Measurements from ENCODE around the gene SLC18A3. TPM values are rescaled to one million over a fixed set of nuclear protein-coding genes. Genes with fewer than 3 reads are reported as not detected.

Gene SLC18A3
- total and polyA plus RNA-seq, 3 donors from 2014 or later = not detected

DNA sequence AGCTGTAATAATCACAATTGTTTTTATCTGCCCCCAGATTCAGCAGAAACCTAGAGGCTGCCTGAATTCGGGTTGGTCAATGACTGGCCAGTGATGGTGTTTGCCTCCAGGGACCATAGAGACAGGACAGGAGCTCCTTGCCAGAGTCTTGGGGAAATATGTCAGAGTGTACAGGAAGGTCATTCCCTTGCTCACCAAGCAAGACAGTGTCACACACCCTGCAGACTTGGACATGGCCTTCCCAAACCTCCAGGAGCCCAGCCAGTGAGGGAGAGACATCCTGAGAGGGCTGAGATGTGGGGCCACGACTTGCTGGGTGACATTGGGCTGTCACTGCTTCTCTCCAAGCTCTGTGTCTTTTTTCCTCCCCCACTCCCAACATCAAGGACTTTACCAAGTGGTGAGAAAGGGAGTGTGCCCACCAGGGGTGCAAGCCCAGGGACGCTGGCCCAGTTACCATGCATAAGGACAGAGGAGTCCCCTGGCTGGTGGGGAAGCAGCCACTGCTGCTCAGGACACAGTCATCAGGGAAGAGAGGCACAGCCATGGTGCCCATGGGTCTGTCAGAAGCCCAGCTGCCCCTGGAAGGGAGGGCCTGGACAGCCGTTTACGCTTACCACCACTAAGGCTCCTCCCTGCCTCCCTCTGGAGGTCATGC is 44.1 kb downstream of the SLC18A3 start:
- H3K27ac ChIP-seq = no peak overlapping the region
- H3K4me3 ChIP-seq = no peak overlapping the region
- 48 to 64% methylated on average over 4 to 5 of the region's 5 CpGs for WGBS, 2 donors
- no peaks in the 10 kb centered on the region for H3K36me3 ChIP-seq (ENCODE audit: low read depth, missing control alignments)
- intact Hi-C loops (cut with DNase I; ENCODE audit: low total_unique reads) = no loop called here
- no peak for DNase-seq
- H3K27me3 ChIP-seq = no peaks in the 10 kb centered on the region
- no peaks in the 10 kb centered on the region for H3K9me3 ChIP-seq
- no peak for TF ChIP-seq POLR2A (IDR thresholded peaks at IDR 0.05)
- TF ChIP-seq, protein P1, sequence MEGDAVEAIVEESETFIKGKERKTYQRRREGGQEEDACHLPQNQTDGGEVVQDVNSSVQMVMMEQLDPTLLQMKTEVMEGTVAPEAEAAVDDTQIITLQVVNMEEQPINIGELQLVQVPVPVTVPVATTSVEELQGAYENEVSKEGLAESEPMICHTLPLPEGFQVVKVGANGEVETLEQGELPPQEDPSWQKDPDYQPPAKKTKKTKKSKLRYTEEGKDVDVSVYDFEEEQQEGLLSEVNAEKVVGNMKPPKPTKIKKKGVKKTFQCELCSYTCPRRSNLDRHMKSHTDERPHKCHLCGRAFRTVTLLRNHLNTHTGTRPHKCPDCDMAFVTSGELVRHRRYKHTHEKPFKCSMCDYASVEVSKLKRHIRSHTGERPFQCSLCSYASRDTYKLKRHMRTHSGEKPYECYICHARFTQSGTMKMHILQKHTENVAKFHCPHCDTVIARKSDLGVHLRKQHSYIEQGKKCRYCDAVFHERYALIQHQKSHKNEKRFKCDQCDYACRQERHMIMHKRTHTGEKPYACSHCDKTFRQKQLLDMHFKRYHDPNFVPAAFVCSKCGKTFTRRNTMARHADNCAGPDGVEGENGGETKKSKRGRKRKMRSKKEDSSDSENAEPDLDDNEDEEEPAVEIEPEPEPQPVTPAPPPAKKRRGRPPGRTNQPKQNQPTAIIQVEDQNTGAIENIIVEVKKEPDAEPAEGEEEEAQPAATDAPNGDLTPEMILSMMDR (IDR thresholded peaks at IDR 0.05) = no peak
- H3K4me1 ChIP-seq = no peaks in the 10 kb centered on the region

DNA sequence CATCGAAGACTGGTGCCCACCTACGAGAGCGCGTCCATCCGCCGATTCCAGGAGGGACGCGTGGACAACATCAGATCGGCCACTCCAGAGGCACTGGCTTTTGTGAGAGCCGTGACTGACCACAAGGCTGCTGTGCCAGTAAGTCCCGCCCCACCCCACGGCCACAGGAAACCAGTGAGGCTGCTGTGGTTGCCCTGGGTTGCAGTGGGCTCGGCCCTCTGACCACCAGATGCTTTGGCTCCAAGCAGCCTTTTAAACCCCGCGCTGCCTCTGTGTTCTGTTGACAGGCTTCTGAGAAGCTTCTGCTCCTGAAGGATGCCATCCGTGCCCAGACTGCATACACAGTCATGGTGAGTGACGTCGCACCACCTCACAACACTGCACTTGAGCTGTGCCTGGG is 45.0 kb downstream of the SLC18A3 start:
- Histone ChIP-seq H3K9me3 (no peaks in the 10 kb centered on the region), H3K27me3 (no peaks in the 10 kb centered on the region), H3K4me1 (no peaks in the 10 kb centered on the region), H3K27ac (no peak overlapping the region), H3K36me3 (ENCODE audit: low read depth, missing control alignments) (no peaks in the 10 kb centered on the region), H3K4me3 (no peak overlapping the region)
- intact Hi-C loops (cut with DNase I; ENCODE audit: low total_unique reads) = no loop called here
- DNase-seq = no peak
- TF ChIP-seq POLR2A (IDR thresholded peaks at IDR 0.05) = no peak
- TF ChIP-seq, protein P1 (IDR thresholded peaks at IDR 0.05) = no peak
- WGBS, 2 donors = 89 to 93% methylated on average over 5 to 18 of the region's 18 CpGs

DNA sequence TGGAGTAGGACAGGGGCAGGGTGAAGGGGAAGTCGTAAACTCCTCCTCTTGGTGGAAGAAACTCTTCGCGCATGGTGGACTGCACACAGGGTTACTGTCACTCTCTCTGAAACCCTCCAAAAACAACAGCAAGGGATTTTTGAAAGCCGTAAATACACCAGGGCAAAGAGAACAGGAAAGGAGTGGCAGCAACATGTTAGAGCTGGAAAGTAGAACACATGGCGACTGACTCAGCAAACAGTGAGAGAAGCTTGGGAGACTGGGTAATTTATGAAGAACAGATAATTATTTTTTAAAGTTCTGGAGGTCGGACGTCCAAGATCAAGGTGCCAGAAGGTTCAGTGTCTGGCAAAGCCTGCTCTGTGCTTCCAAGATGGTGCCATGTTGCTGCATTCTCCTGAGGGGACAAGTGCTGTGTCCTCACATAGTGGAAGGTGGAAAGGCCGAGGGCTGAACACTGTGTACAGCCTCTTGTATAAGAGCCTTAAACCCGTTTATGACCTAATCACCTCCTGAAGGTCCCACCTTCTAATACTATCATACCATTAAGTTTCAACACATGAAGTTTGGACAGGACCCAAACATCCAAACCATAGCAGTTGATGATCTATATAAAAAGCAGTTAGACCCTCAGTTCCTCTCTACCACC is 46.9 kb downstream of the SLC18A3 start:
- Histone ChIP-seq H3K36me3 (ENCODE audit: low read depth, missing control alignments) (no peaks in the 10 kb centered on the region), H3K27me3 (no peaks in the 10 kb centered on the region), H3K4me3 (no peak overlapping the region), H3K9me3 (no peaks in the 10 kb centered on the region), H3K27ac (no peak overlapping the region), H3K4me1 (no peaks in the 10 kb centered on the region)
- DNase-seq = no peak
- intact Hi-C loops (cut with DNase I; ENCODE audit: low total_unique reads) = no loop called here
- TF ChIP-seq, protein P1 (IDR thresholded peaks at IDR 0.05) = no peak
- TF ChIP-seq POLR2A (IDR thresholded peaks at IDR 0.05) = no peak
- 78 to 84% methylated on average over 9 of the region's 9 CpGs for WGBS, 2 donors

DNA sequence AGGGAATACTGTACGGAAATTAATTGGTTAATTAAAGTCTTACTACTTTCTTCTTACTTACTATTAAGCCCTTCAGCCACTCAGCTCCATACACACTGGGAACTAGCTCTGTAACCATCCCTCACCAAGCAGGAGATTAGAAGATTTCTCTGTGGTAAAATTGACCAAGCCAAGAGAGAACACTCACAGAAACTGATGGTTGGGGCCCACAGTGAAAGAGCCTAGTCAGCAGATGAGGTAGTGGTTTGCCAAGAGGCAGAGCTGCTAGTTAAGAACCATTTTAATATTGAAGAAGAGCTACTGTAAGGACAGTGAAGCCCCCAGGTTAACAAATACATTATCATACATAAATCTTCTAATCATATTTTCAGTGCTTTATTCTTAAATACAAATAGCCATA is 47.5 kb downstream of the SLC18A3 start:
- Histone ChIP-seq H3K4me1 (no peaks in the 10 kb centered on the region), H3K36me3 (ENCODE audit: low read depth, missing control alignments) (no peaks in the 10 kb centered on the region), H3K9me3 (no peaks in the 10 kb centered on the region), H3K4me3 (no peak overlapping the region), H3K27me3 (no peaks in the 10 kb centered on the region), H3K27ac (no peak overlapping the region)
- no peak for TF ChIP-seq POLR2A (IDR thresholded peaks at IDR 0.05)
- TF ChIP-seq, protein P1 (IDR thresholded peaks at IDR 0.05) = no peak
- WGBS, 2 donors = 77 to 90% methylated on average over 1 of the region's 1 CpG
- intact Hi-C loops (cut with DNase I; ENCODE audit: low total_unique reads) = no loop called here
- DNase-seq = no peak

All from testis (tissue), 3 donors.